Measurements from ENCODE around the gene CITED1.
A peak's percentile ranks its signal among the peaks of the same experiment; 100 is the strongest.
"Not testable (repeated sequence)": the region's sequence is repeated elsewhere in the genome, so short reads cannot be mapped to it uniquely, and the experiment has no call there.

CITED1 gene

GRCh38 chrX:72305286-72306084 is at the start of gene CITED1:
Gene CITED1 (minus strand): TSS chrX:72305914. CDS start chrX:72302869, 3,045 bp downstream.
- peak in 1 of 6 experiments; percentile 13 for DNase-seq

- DNase-seq, result no peak
Measured at GRCh38 chrX:72352786-72353185, 47.1 kb upstream of the CITED1 start.

- no peak for DNase-seq
Measured at GRCh38 chrX:72351606-72352334, 46.1 kb upstream of the CITED1 start.

- no peak for DNase-seq
Measured at GRCh38 chrX:72349190-72349589, 43.5 kb upstream of the CITED1 start.

GRCh38 chrX:72348247-72348979 is 42.7 kb upstream of the CITED1 start:
- DNase-seq, result no peak

- DNase-seq, result no peak
Measured at GRCh38 chrX:72347366-72347765, 41.7 kb upstream of the CITED1 start.

GRCh38 chrX:72346302-72346949 is 40.7 kb upstream of the CITED1 start:
- DNase-seq, result no peak

GRCh38 chrX:72340626-72341025 is 34.9 kb upstream of the CITED1 start:
- no peak for DNase-seq

GRCh38 chrX:72340041-72340440 is 34.3 kb upstream of the CITED1 start:
- DNase-seq, result no peak

- no peak for DNase-seq
Measured at GRCh38 chrX:72330131-72330530, 24.4 kb upstream of the CITED1 start.

- DNase-seq, result no peak
Measured at GRCh38 chrX:72326605-72327300, 21.0 kb upstream of the CITED1 start.

GRCh38 chrX:72319651-72320050 is 13.9 kb upstream of the CITED1 start:
- not testable (repeated sequence) for DNase-seq

GRCh38 chrX:72317139-72317538 is 11.4 kb upstream of the CITED1 start:
- no peak for DNase-seq

- DNase-seq, result no peak
Measured at GRCh38 chrX:72316408-72317110, 10.8 kb upstream of the CITED1 start.

GRCh38 chrX:72314881-72315280 is 9.2 kb upstream of the CITED1 start:
- DNase-seq, result no peak

- no peak for DNase-seq
Measured at GRCh38 chrX:72313707-72314641, 8.3 kb upstream of the CITED1 start.

GRCh38 chrX:72312311-72312940 is 6.7 kb upstream of the CITED1 start:
- DNase-seq, result no peak

- DNase-seq, result peak in 1 of 6 experiments; percentile 20
Measured at GRCh38 chrX:72309297-72310071, 3.8 kb upstream of the CITED1 start.
